Natural killer cell (primary cell): Measurements from ENCODE around the gene SMO. TPM values are rescaled to one million over a fixed set of nuclear protein-coding genes. Genes with fewer than 3 reads are reported as not detected.
A peak's percentile ranks its signal among the peaks of the same experiment; 100 is the strongest.

Experiments used
- ATAC-seq, 3 donors: fragments of 150-1000 bp in 2 of 3; fragments of 200-7000 bp in 1 of 3; cut with Tn5 transposase; 1 replicate in 1 of 3; 2 replicates in 2 of 3; pipeline ENCODE4 v1.10.0; 2021; ENCODE audit warnings: mild to moderate bottlenecking in 2 of 3, moderate library complexity in 2 of 3
- DNase-seq, 2 donors: peaks; one replicate each; pipeline versions ENCODE4 v3.0.0 to v3.0.0-alpha.2; 2013 to 2021; ENCODE audit warnings: mixed read lengths in 1 of 2
- H3K27ac ChIP-seq: one replicate; pipeline ENCODE4 v1.5.1; 2013; ENCODE audit warnings: mild to moderate bottlenecking, low read length
- H3K27me3 ChIP-seq: one replicate; pipeline ENCODE4 v1.6.1; 2013; ENCODE audit warnings: low read length; ENCODE audit not compliant: control insufficient read depth, insufficient read depth
- H3K36me3 ChIP-seq: one replicate; pipeline ENCODE4 v1.6.1; 2013; ENCODE audit warnings: low read length; ENCODE audit not compliant: control insufficient read depth, insufficient read depth
- H3K4me1 ChIP-seq: one replicate; pipeline ENCODE4 v1.6.1; 2013; ENCODE audit warnings: low read length; ENCODE audit not compliant: control insufficient read depth, insufficient read depth
- H3K4me3 ChIP-seq: one replicate; pipeline ENCODE4 v1.5.1; 2013; ENCODE audit warnings: low read length
- H3K9me3 ChIP-seq: one replicate; pipeline ENCODE4 v1.6.1; 2013; ENCODE audit warnings: low read length; ENCODE audit not compliant: control insufficient read depth, insufficient read depth
- H3K27ac Mint-ChIP-seq, 2 donors: one replicate each; pipeline ENCODE4 v1.8.0; 2022; ENCODE audit warnings: mild to moderate bottlenecking in 2 of 2, mixed read lengths in 2 of 2, moderate library complexity in 1 of 2
- H3K27me3 Mint-ChIP-seq, 2 donors: one replicate each; pipeline ENCODE4 v1.8.0; 2022; ENCODE audit warnings: low read depth in 2 of 2, mixed read lengths in 2 of 2
- H3K36me3 Mint-ChIP-seq: one replicate; pipeline ENCODE4 v1.8.0; 2022; ENCODE audit warnings: mixed read lengths
- H3K4me1 Mint-ChIP-seq, 2 donors: one replicate each; pipeline ENCODE4 v1.8.0; 2022; ENCODE audit warnings: mixed read lengths in 2 of 2
- H3K4me3 Mint-ChIP-seq: one replicate; pipeline ENCODE4 v1.8.0; 2022; ENCODE audit warnings: mild to moderate bottlenecking, moderate library complexity, mixed read lengths
- H3K9me3 Mint-ChIP-seq, 2 donors: one replicate each; pipeline ENCODE4 v1.8.0; 2022; ENCODE audit warnings: mixed read lengths in 2 of 2
- WGBS: methylation state at CpG from one replicate; pipeline ENCODE4 v1.1.7; 2013; ENCODE audit warnings: missing lambda C conversion rate; ENCODE audit not compliant: insufficient coverage; 5-methylcytosine and 5-hydroxymethylcytosine counted together
- intact Hi-C: fragments of 100-400 bp; cut with micrococcal nuclease; formaldehyde crosslinking; loops from one replicate; pipeline ENCODE4 v1.14.2; 2022
- total RNA-seq, 4 donors: library from RNA; stranded (reverse); fragments of 120-200 nt in 1 of 4; gene quantifications; one replicate each; pipeline versions ENCODE4 v1.2.3 to v1.2.4, GENCODE V29; 2013 to 2022
- TF ChIP-seq, protein P1 (sequence below): fragments of 200-600 bp; IDR thresholded peaks from one replicate; pipeline ENCODE4 v1.8.0; 2022; ENCODE audit warnings: antibody characterized with exemption

Gene SMO
- total RNA-seq, 3 donors from 2014 or later (not counting 1 experiment from before 2014, with no cell fraction given): 0.09 to 0.50 (median 0.50) TPM

DNA sequence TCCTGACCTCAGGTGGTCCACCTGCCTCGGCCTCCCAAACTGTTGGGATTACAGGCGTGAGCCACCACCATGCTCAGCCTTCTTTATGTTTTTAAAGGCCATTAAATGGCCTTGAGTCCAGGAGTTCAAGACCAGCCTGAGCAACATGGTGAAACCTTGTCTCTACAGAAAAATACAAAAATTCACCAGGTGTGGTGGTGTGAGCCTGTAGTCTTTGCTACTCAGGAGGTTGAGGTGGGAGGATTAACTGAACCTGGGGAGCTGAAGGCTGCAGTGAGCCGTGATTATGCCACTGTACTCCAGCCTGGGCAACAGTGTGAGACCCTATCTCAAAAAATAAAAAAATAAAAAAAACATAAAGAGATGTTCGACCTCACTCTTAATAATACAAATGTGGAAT is 11.0 kb downstream of the SMO start:
- no peak overlapping the region for H3K27ac ChIP-seq
- Mint-ChIP-seq H3K27ac (no peak overlapping the region), H3K9me3 (no peaks in the 10 kb centered on the region), H3K27me3 (peaks cover 0 to 10% of the 10 kb centered on the region in 2 donors), H3K4me1 (no peaks in the 10 kb centered on the region), H3K4me3 (no peak overlapping the region), H3K36me3 (no peaks in the 10 kb centered on the region)
- no peak overlapping the region for H3K4me3 ChIP-seq
- 98% methylated on average over 3 of the region's 4 CpGs for WGBS
- no peak for DNase-seq
- no peaks in the 10 kb centered on the region for H3K36me3 ChIP-seq
- TF ChIP-seq, protein P1, sequence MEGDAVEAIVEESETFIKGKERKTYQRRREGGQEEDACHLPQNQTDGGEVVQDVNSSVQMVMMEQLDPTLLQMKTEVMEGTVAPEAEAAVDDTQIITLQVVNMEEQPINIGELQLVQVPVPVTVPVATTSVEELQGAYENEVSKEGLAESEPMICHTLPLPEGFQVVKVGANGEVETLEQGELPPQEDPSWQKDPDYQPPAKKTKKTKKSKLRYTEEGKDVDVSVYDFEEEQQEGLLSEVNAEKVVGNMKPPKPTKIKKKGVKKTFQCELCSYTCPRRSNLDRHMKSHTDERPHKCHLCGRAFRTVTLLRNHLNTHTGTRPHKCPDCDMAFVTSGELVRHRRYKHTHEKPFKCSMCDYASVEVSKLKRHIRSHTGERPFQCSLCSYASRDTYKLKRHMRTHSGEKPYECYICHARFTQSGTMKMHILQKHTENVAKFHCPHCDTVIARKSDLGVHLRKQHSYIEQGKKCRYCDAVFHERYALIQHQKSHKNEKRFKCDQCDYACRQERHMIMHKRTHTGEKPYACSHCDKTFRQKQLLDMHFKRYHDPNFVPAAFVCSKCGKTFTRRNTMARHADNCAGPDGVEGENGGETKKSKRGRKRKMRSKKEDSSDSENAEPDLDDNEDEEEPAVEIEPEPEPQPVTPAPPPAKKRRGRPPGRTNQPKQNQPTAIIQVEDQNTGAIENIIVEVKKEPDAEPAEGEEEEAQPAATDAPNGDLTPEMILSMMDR: no peak
- intact Hi-C loops: no loop called here
- no peak for ATAC-seq
- no peaks in the 10 kb centered on the region for H3K9me3 ChIP-seq
- H3K27me3 ChIP-seq: peaks cover 2% of the 10 kb centered on the region
- H3K4me1 ChIP-seq: no peaks in the 10 kb centered on the region

DNA sequence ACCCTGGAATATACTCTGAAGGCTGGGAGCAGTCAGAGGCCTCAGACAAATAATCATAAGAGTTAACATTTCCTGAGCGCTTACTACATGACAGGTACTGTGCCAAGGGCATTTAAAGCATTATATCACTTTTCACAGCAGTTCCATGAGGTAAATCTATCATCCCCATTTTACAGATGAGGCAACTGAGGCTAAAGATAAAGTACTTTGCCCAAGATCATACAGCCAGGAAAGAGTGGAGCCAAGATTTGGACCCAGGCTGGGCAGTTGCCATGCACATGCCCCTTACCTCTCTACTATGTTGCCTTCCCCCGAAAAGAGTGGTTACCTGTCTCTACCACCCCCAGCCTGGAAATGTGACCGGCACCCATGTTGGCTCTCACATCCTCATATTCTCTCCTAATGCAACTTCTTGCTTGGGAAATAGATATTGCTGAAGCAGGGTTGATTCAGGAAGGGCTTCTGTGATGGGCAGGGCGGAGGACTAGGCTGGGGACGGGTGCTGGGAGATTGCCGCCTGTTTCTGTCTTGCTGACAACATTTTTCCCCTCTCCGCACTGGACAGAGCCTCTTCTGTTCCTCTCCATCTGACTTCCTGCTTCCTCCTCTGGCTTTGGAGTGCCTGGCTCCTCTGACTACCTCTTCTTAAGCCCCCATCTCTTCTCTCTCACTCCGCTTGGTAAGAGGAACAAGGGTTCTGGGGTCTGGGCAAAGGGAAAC is 13.8 kb downstream of the SMO start:
- H3K4me1 Mint-ChIP-seq: no peaks in the 10 kb centered on the region
- H3K36me3 ChIP-seq: no peaks in the 10 kb centered on the region
- H3K9me3 Mint-ChIP-seq: no peaks in the 10 kb centered on the region
- DNase-seq: no peak
- peaks cover 10% of the 10 kb centered on the region for H3K4me1 ChIP-seq
- H3K9me3 ChIP-seq: no peaks in the 10 kb centered on the region
- no peak overlapping the region for H3K4me3 ChIP-seq
- peaks cover 0 to 10% of the 10 kb centered on the region in 2 donors for H3K27me3 Mint-ChIP-seq
- TF ChIP-seq, protein P1: no peak
- H3K27ac Mint-ChIP-seq: no peak overlapping the region
- H3K27ac ChIP-seq: no peak overlapping the region
- peaks cover 2% of the 10 kb centered on the region for H3K27me3 ChIP-seq
- no peak for ATAC-seq
- H3K36me3 Mint-ChIP-seq: no peaks in the 10 kb centered on the region
- intact Hi-C loops: no loop called here
- no peak overlapping the region for H3K4me3 Mint-ChIP-seq
- WGBS: 77% methylated on average over 7 of the region's 8 CpGs

DNA sequence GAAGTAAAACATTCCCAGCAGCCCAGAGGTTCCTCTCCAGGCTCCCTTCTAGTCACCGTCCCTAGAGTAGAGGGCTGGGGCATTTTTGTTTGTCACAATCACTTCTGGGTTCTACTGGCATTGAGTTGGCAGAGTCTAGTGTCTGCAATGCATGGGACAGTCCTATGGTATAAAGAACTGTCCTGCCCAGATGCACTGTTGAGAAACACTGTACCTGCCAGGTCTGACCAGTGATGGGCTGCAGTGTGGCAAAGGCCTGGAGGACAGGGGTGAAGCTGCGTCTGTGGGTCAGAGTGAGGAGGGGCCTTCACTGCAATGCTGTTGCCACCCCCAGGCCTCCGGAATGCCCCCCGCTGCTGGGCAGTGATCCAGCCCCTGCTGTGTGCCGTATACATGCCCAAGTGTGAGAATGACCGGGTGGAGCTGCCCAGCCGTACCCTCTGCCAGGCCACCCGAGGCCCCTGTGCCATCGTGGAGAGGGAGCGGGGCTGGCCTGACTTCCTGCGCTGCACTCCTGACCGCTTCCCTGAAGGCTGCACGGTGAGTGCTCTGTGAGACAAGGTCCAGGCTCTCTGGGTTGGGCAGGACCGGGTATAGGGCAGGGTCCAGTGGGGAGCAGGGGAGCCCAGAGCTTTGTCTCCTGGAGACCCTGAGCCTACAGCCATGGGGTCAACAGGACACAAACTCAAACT is 14.8 kb downstream of the SMO start:
- ATAC-seq (peak in 1 of 3 donors; percentile 25), DNase-seq (no peak)
- H3K4me1 ChIP-seq: peaks cover 10% of the 10 kb centered on the region
- no peak overlapping the region for H3K27ac ChIP-seq
- TF ChIP-seq, protein P1: no peak
- H3K9me3 Mint-ChIP-seq: no peaks in the 10 kb centered on the region
- H3K27me3 ChIP-seq: peaks cover 2% of the 10 kb centered on the region
- intact Hi-C loops: no loop called here
- H3K4me3 ChIP-seq: no peak overlapping the region
- peaks cover 0 to 7% of the 10 kb centered on the region in 2 donors for H3K27me3 Mint-ChIP-seq
- H3K27ac Mint-ChIP-seq: no peak overlapping the region
- no peak overlapping the region for H3K4me3 Mint-ChIP-seq
- no peaks in the 10 kb centered on the region for H3K36me3 ChIP-seq
- no peaks in the 10 kb centered on the region for H3K9me3 ChIP-seq
- no peaks in the 10 kb centered on the region for H3K36me3 Mint-ChIP-seq
- H3K4me1 Mint-ChIP-seq: no peaks in the 10 kb centered on the region
- WGBS: 93% methylated on average over 14 of the region's 14 CpGs
